ENCODE results near the gene MXD1.
"Not testable (repeated sequence)": the region's sequence is repeated elsewhere in the genome, so short reads cannot be mapped to it uniquely, and the experiment has no call there.

Gene MXD1

GRCh38 chr2:69890881-69891280, 24.0 kb upstream of the MXD1 start:
- Histone ChIP-seq H4K20me1 (ENCODE audit: control insufficient read depth, insufficient read depth, low read depth, low read length) (0 out of 2 replicates have a peak, but pooled peaks cover 3% of the 10 kb centered on the region), H3K36me3 (ENCODE audit: control insufficient read depth, low read length) (peaks cover 14% of the 10 kb centered on the region), H3K4me1 (ENCODE audit: control insufficient read depth, low read length) (peaks cover 18% of the 10 kb centered on the region), H3K27ac (ENCODE audit: low read depth, low read length) (no peak overlapping the region), H3F3A (ENCODE audit: control insufficient read depth, insufficient read depth) (no peaks in the 10 kb centered on the region), H3K9me3 (ENCODE audit: control insufficient read depth, insufficient read depth, low read length) (no peaks in the 10 kb centered on the region), H3K27me3 (ENCODE audit: control insufficient read depth, low read length) (no peaks in the 10 kb centered on the region), H3K9me2 (replicated peaks; ENCODE audit: control insufficient read depth, low read length) (no peaks in the 10 kb centered on the region), H3K79me2 (ENCODE audit: control insufficient read depth, low read length) (peaks cover 26% of the 10 kb centered on the region), H3K4me2 (ENCODE audit: low read length) (no peak overlapping the region), H3K4me3 (ENCODE audit: low read length) (no peak overlapping the region)
- TF ChIP-seq EZH2phosphoT487 (IDR thresholded peaks at IDR 0.05; ENCODE audit: borderline replicate concordance, low read length), result no peak
- TF ChIP-seq, protein P1, sequence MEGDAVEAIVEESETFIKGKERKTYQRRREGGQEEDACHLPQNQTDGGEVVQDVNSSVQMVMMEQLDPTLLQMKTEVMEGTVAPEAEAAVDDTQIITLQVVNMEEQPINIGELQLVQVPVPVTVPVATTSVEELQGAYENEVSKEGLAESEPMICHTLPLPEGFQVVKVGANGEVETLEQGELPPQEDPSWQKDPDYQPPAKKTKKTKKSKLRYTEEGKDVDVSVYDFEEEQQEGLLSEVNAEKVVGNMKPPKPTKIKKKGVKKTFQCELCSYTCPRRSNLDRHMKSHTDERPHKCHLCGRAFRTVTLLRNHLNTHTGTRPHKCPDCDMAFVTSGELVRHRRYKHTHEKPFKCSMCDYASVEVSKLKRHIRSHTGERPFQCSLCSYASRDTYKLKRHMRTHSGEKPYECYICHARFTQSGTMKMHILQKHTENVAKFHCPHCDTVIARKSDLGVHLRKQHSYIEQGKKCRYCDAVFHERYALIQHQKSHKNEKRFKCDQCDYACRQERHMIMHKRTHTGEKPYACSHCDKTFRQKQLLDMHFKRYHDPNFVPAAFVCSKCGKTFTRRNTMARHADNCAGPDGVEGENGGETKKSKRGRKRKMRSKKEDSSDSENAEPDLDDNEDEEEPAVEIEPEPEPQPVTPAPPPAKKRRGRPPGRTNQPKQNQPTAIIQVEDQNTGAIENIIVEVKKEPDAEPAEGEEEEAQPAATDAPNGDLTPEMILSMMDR (IDR thresholded peaks at IDR 0.05; ENCODE audit: low read depth, low read length, poor library complexity, severe bottlenecking), result no peak

DNA sequence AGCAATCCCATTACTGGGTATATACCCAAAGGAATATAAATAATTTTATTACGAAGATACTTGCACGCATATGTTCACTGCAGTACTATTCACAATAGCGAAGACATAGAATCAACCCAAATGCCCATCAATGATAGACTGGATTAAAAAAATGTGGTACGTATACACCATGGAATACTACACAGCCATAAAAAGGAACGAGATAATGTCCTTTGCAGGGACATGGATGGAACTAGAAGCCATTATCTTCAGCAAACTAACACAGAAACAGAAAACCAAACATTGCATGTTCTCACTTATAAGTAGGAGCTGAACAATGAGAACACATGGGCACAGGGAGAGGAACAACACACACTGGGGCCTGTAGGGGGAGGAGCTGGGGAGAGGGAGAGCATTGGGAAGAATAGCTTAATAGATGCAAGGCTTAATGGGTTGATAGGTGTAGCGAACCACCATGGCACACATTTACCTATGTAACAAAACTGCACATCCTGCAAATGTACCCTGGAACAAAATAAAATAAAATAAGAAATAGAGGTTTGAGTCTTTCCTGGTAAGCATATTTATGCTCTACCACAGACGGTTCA, 22.0 kb upstream of the MXD1 start:
- not testable (repeated sequence) for H3K27me3 ChIP-seq (ENCODE audit: control insufficient read depth, low read length); H3K27ac ChIP-seq (ENCODE audit: low read depth, low read length); H3F3A ChIP-seq (ENCODE audit: control insufficient read depth, insufficient read depth); H4K20me1 ChIP-seq (ENCODE audit: control insufficient read depth, insufficient read depth, low read depth, low read length); H3K9me2 ChIP-seq (replicated peaks; ENCODE audit: control insufficient read depth, low read length); H3K9me3 ChIP-seq (ENCODE audit: control insufficient read depth, insufficient read depth, low read length)
- Histone ChIP-seq H3K4me3 (ENCODE audit: low read length) (peak overlapping the region; percentile 89), H3K4me2 (ENCODE audit: low read length) (peak overlapping the region; percentile 93), H3K4me1 (ENCODE audit: control insufficient read depth, low read length) (peaks cover 18% of the 10 kb centered on the region), H3K79me2 (ENCODE audit: control insufficient read depth, low read length) (peaks cover 30% of the 10 kb centered on the region), H3K36me3 (ENCODE audit: control insufficient read depth, low read length) (peaks cover 35% of the 10 kb centered on the region)

GRCh38 chr2:69893684-69894551, 21.0 kb upstream of the MXD1 start, which contains the start of gene SNRNP27:
TSS of gene SNRNP27 (plus strand) at chr2:69893956. CDS start at chr2:69893985, 29 bp downstream.
- peaks cover 18% of the 10 kb centered on the region for H3K4me1 ChIP-seq (ENCODE audit: control insufficient read depth, low read length)
- peak within 1 kb of the TSS; percentile 49 for H3K27ac ChIP-seq (ENCODE audit: low read depth, low read length)

DNA sequence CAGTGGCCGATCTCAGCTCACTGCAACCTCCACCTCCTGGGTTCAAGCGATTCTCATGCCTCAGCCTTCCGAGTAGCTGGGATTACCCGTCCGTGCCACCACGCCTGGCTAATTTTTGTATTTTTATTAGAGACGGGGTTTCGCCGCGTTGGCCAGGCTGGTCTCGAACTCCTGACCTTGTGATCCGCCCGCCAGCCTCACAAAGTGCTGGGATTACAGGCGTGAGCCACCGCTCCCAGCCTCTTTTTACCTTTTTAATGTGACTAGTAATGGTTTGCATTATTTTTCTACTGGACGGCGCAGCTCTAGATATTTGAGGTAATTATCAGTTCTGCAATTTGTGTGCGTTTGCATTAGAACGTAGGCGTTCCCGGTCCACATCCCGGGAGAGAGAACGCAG, 20.2 kb upstream of the MXD1 start:
- not testable (repeated sequence) for H3K27ac ChIP-seq (ENCODE audit: low read depth, low read length); H3K9me2 ChIP-seq (replicated peaks; ENCODE audit: control insufficient read depth, low read length); H4K20me1 ChIP-seq (ENCODE audit: control insufficient read depth, insufficient read depth, low read depth, low read length); H3K27me3 ChIP-seq (ENCODE audit: control insufficient read depth, low read length); H3K9me3 ChIP-seq (ENCODE audit: control insufficient read depth, insufficient read depth, low read length); H3F3A ChIP-seq (ENCODE audit: control insufficient read depth, insufficient read depth)
- Histone ChIP-seq H3K79me2 (ENCODE audit: control insufficient read depth, low read length) (peaks cover 37% of the 10 kb centered on the region), H3K36me3 (ENCODE audit: control insufficient read depth, low read length) (peaks cover 52% of the 10 kb centered on the region), H3K4me1 (ENCODE audit: control insufficient read depth, low read length) (peaks cover 18% of the 10 kb centered on the region), H3K4me3 (ENCODE audit: low read length) (peak overlapping the region; percentile 89), H3K4me2 (ENCODE audit: low read length) (peak overlapping the region; percentile 93)

More at GRCh38 chr2:69893684-69894551, 21.0 kb upstream of the MXD1 start, which contains the start of gene SNRNP27:
- Histone ChIP-seq H3K4me3 (ENCODE audit: low read length) (peak within 1 kb of the TSS; percentile 89), H3K36me3 (ENCODE audit: control insufficient read depth, low read length) (peaks cover 45% of the 10 kb centered on the region), H4K20me1 (ENCODE audit: control insufficient read depth, insufficient read depth, low read depth, low read length) (0 out of 2 replicates have a peak, but pooled peaks cover 3% of the 10 kb centered on the region), H3K4me2 (ENCODE audit: low read length) (peak within 1 kb of the TSS; percentile 93), H3F3A (ENCODE audit: control insufficient read depth, insufficient read depth) (no peaks in the 10 kb centered on the region), H3K79me2 (ENCODE audit: control insufficient read depth, low read length) (peaks cover 32% of the 10 kb centered on the region), H3K27me3 (ENCODE audit: control insufficient read depth, low read length) (no peaks in the 10 kb centered on the region), H3K9me3 (ENCODE audit: control insufficient read depth, insufficient read depth, low read length) (no peaks in the 10 kb centered on the region), H3K9me2 (replicated peaks; ENCODE audit: control insufficient read depth, low read length) (no peaks in the 10 kb centered on the region)
- TF ChIP-seq EZH2phosphoT487 (IDR thresholded peaks at IDR 0.05; ENCODE audit: borderline replicate concordance, low read length), result no peak
- TF ChIP-seq, protein P1 (IDR thresholded peaks at IDR 0.05; ENCODE audit: low read depth, low read length, poor library complexity, severe bottlenecking), result no peak
